ENCODE measurements around the gene ITGB5. TPM values are rescaled to one million over a fixed set of nuclear protein-coding genes. Genes with fewer than 3 reads are reported as not detected.

Gene ITGB5
- total RNA-seq, 1 experiment from 2014 or later, result 132 TPM

DNA sequence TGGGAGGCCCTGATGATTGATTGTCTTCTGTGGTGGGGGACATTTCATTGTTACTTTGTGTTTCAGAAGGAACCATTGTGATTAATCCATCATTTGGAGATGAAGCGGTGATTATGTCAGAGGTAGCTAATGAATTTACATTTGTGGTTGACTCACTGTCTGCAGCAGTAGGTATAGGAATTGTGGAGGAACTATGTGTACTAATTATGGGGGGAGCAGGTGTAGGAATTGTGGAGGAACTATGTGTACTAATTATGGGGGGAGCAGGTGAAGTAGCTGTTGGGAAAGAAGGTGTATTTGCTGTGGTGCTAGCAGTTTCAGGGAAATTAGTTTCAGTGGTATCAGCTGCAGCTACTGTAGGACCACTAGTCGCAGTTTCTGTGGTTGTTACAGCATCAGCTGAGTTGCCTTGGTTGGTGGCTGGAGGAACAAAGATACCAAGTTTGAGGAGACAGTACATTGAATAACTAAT is 40.4 kb upstream of the ITGB5 start:
- CTCF ChIA-PET, result interaction anchor here (1.1 to 1.3 kb wide), 2 partner anchors 24 to 40 kb away, joined by 3 to 4 read pairs; no protein-coding TSS in a partner anchor
- H3K4me3 ChIP-seq (ENCODE audit: low read depth, low read length), result no peak overlapping the region
- H3K36me3 Mint-ChIP-seq (ENCODE audit: insufficient read depth, unreplicated experiment), result no peaks in the 10 kb centered on the region
- H3K4me1 Mint-ChIP-seq (ENCODE audit: low read depth, unreplicated experiment), result no peaks in the 10 kb centered on the region
- H3K4me3 Mint-ChIP-seq (ENCODE audit: unreplicated experiment), result no peak overlapping the region
- no peaks in the 10 kb centered on the region for H3K4me1 ChIP-seq
- intact Hi-C loops (cut with micrococcal nuclease; ENCODE audit: unreplicated experiment), result loop anchor here (1.0 to 10.0 kb wide), 4 partner anchors 19 to 657 kb away; no protein-coding TSS in a partner anchor
- H3K9me3 Mint-ChIP-seq (ENCODE audit: unreplicated experiment), result no peaks in the 10 kb centered on the region
- H3K36me3 ChIP-seq (ENCODE audit: control insufficient read depth, insufficient read depth, low read length), result no peaks in the 10 kb centered on the region
- H3K27me3 ChIP-seq (replicated peaks; ENCODE audit: control insufficient read depth, insufficient read depth, low read length), result no peaks in the 10 kb centered on the region
- H3K27me3 Mint-ChIP-seq (ENCODE audit: insufficient read depth, unreplicated experiment), result no peaks in the 10 kb centered on the region
- TF ChIP-seq CTCF (IDR thresholded peaks at IDR 0.05; ENCODE audit: insufficient read depth in 1 of 2, low read depth in 1 of 2, low read length in 1 of 2, severe bottlenecking in 1 of 2, unreplicated experiment in 1 of 2), result no peak
- DNase-seq, result no peak
- no peaks in the 10 kb centered on the region for H3K9me3 ChIP-seq
- POLR2A ChIA-PET, result no interaction called here
- no TSS peak for BruUV-seq (replicated peaks)
- H3K27ac Mint-ChIP-seq (ENCODE audit: unreplicated experiment), result no peak overlapping the region

GRCh38 chr3:124926426-124927101 is 39.4 kb upstream of the ITGB5 start:
- no peaks in the 10 kb centered on the region for H3K4me1 Mint-ChIP-seq (ENCODE audit: low read depth, unreplicated experiment)
- ChIA-PET CTCF (interaction anchor here (1.3 kb wide), 1 partner anchor 25 kb away, joined by 4 read pairs; no protein-coding TSS in a partner anchor), POLR2A (no interaction called here)
- no peak for DNase-seq
- intact Hi-C loops (cut with micrococcal nuclease; ENCODE audit: unreplicated experiment), result loop anchor here (10.0 kb wide), 1 partner anchor 658 kb away; no protein-coding TSS in a partner anchor
- H3K4me1 ChIP-seq, result no peaks in the 10 kb centered on the region
- no peaks in the 10 kb centered on the region for H3K36me3 Mint-ChIP-seq (ENCODE audit: insufficient read depth, unreplicated experiment)
- no peak overlapping the region for H3K4me3 Mint-ChIP-seq (ENCODE audit: unreplicated experiment)
- H3K27me3 Mint-ChIP-seq (ENCODE audit: insufficient read depth, unreplicated experiment), result no peaks in the 10 kb centered on the region
- no peaks in the 10 kb centered on the region for H3K9me3 ChIP-seq
- no peaks in the 10 kb centered on the region for H3K27me3 ChIP-seq (replicated peaks; ENCODE audit: control insufficient read depth, insufficient read depth, low read length)
- H3K36me3 ChIP-seq (ENCODE audit: control insufficient read depth, insufficient read depth, low read length), result no peaks in the 10 kb centered on the region
- no TSS peak for BruUV-seq (replicated peaks)
- H3K27ac Mint-ChIP-seq (ENCODE audit: unreplicated experiment), result no peak overlapping the region
- no peak for TF ChIP-seq CTCF (IDR thresholded peaks at IDR 0.05; ENCODE audit: insufficient read depth in 1 of 2, low read depth in 1 of 2, low read length in 1 of 2, severe bottlenecking in 1 of 2, unreplicated experiment in 1 of 2)
- H3K9me3 Mint-ChIP-seq (ENCODE audit: unreplicated experiment), result no peaks in the 10 kb centered on the region
- H3K4me3 ChIP-seq (ENCODE audit: low read depth, low read length), result no peak overlapping the region

GRCh38 chr3:124924741-124925140 is 37.6 kb upstream of the ITGB5 start:
- H3K4me3 Mint-ChIP-seq (ENCODE audit: unreplicated experiment), result no peak overlapping the region
- no peak overlapping the region for H3K27ac Mint-ChIP-seq (ENCODE audit: unreplicated experiment)
- POLR2A ChIA-PET, result no interaction called here
- Histone ChIP-seq H3K27me3 (replicated peaks; ENCODE audit: control insufficient read depth, insufficient read depth, low read length) (no peaks in the 10 kb centered on the region), H3K9me3 (no peaks in the 10 kb centered on the region), H3K36me3 (ENCODE audit: control insufficient read depth, insufficient read depth, low read length) (no peaks in the 10 kb centered on the region), H3K4me1 (no peaks in the 10 kb centered on the region), H3K4me3 (ENCODE audit: low read depth, low read length) (no peak overlapping the region)
- BruUV-seq (replicated peaks), result no TSS peak
- H3K9me3 Mint-ChIP-seq (ENCODE audit: unreplicated experiment), result no peaks in the 10 kb centered on the region
- intact Hi-C loops (cut with micrococcal nuclease; ENCODE audit: unreplicated experiment), result loop anchor here (10.0 kb wide), 1 partner anchor 660 kb away; no protein-coding TSS in a partner anchor
- DNase-seq, result no peak
- no peaks in the 10 kb centered on the region for H3K27me3 Mint-ChIP-seq (ENCODE audit: insufficient read depth, unreplicated experiment)
- no peak for TF ChIP-seq CTCF (IDR thresholded peaks at IDR 0.05; ENCODE audit: insufficient read depth in 1 of 2, low read depth in 1 of 2, low read length in 1 of 2, severe bottlenecking in 1 of 2, unreplicated experiment in 1 of 2)
- CTCF ChIA-PET, result no interaction called here
- peaks cover 2% of the 10 kb centered on the region for H3K4me1 Mint-ChIP-seq (ENCODE audit: low read depth, unreplicated experiment)
- H3K36me3 Mint-ChIP-seq (ENCODE audit: insufficient read depth, unreplicated experiment), result no peaks in the 10 kb centered on the region

Data from Caco-2 (cell line).